GM08714 (cell line): ENCODE data around the gene TOE1.

ENCODE experiments used
- H3K4me3 ChIP-seq: fragments of 200-500 bp; sonication (Bioruptor generic); 2 replicates; pipeline ENCODE4 v1.5.1; 2014; ENCODE audit warnings: mild to moderate bottlenecking, low read length, inconsistent platforms
- ZNF274 ChIP-seq: IDR thresholded peaks from 2 replicates; pipeline ENCODE4 v1.6.1; 2012; ENCODE audit warnings: mild to moderate bottlenecking, low read depth, low read length

The TOE1 gene

GRCh38 chr1:45385302-45385701, 45.3 kb downstream of the TOE1 start:
- TF ChIP-seq ZNF274: no peak

GRCh38 chr1:45386219-45386618, 46.2 kb downstream of the TOE1 start:
- no peak overlapping the region for H3K4me3 ChIP-seq
- no peak for TF ChIP-seq ZNF274

More at GRCh38 chr1:45385302-45385701, 45.3 kb downstream of the TOE1 start:
- H3K4me3 ChIP-seq: no peak overlapping the region
